HCT116 (cell line): ENCODE data around the gene GPR146. TPM values are rescaled to one million over a fixed set of nuclear protein-coding genes. Genes with fewer than 3 reads are reported as not detected.

ENCODE experiments used
- ATAC-seq: fragments of 200-7000 bp; cut with Tn5 transposase; 2 replicates; pipeline ENCODE4 v1.9.1; 2020; ENCODE audit warnings: mild to moderate bottlenecking, moderate library complexity
- BruUV-seq: library from RNA; stranded (reverse); fragments of 400-500 nt; replicated peaks from 2 replicates; lab custom pipeline; 2021; lab: Mats Ljungman, UMichigan
- CTCF ChIA-PET: fragments of 300-600 bp; sonication (Branson Sonifier 250); formaldehyde crosslinking; loops from one replicate; lab custom pipeline; 2021; ENCODE audit warnings: antibody characterized with exemption; lab: Charles Lee
- POLR2A ChIA-PET: fragments of 300-600, 350-600 bp; sonication (Branson Sonifier 250); formaldehyde crosslinking; loops from one replicate; lab custom pipeline; 2021; ENCODE audit warnings: antibody characterized with exemption; lab: Charles Lee
- RAD21 ChIA-PET, 2 experiments: fragments of 300-600 bp; sonication (Branson Sonifier 250); formaldehyde crosslinking; loops; one replicate each; lab custom pipeline; 2023; ENCODE audit warnings: low total read pairs in 2 of 2; ENCODE audit not compliant: uncharacterized antibody in 2 of 2, unreplicated experiment in 2 of 2, low non-redundant PET in 1 of 2; lab: Charles Lee
- DNase-seq: peaks from one replicate; pipeline ENCODE4 v3.0.0-alpha.2; 2010; ENCODE audit warnings: low read depth, low spot score
- H2AFZ ChIP-seq: fragments of 200-600 bp; shearing (Covaris generic), sonication (generic); 2 replicates; pipeline ENCODE4 v1.6.1; 2017; ENCODE audit warnings: low read depth, mixed run types, mixed read lengths, antibody characterized with exemption, low read length; ENCODE audit not compliant: poor library complexity, severe bottlenecking
- H3K27ac ChIP-seq: 2 replicates; pipeline ENCODE4 v1.5.1; 2012; ENCODE audit warnings: low read depth, low read length
- H3K27me3 ChIP-seq: fragments of 200-600 bp; sonication (generic); 2 replicates; pipeline ENCODE4 v1.6.1; 2016; ENCODE audit warnings: mixed run types, low read length, mixed read lengths; ENCODE audit not compliant: insufficient read depth
- H3K36me3 ChIP-seq, 2 experiments: fragments of 200-500 bp in 1 of 2; fragments of 200-600 bp in 1 of 2; sonication (Bioruptor generic) in 1 of 2; sonication (generic) in 1 of 2; 2 replicates each; pipeline versions ENCODE4 v1.5.1 to v1.6.1; 2014 to 2016; ENCODE audit warnings: low read length in 2 of 2, inconsistent platforms in 1 of 2, mixed read lengths in 1 of 2, mixed run types in 1 of 2; ENCODE audit not compliant: insufficient read depth in 2 of 2, control insufficient read depth in 1 of 2
- H3K4me1 ChIP-seq, 2 experiments: fragments of 200-600 bp in 1 of 2; sonication (generic) in 1 of 2; 2 replicates each; pipeline versions ENCODE4 v1.5.1 to v1.6.1; 2012 to 2017; ENCODE audit warnings: low read length in 2 of 2, inconsistent platforms in 1 of 2, mild to moderate bottlenecking in 1 of 2, mixed read lengths in 1 of 2, mixed run types in 1 of 2, moderate library complexity in 1 of 2; ENCODE audit not compliant: insufficient read depth in 2 of 2, control insufficient read depth in 1 of 2
- H3K4me2 ChIP-seq: fragments of 200-600 bp; sonication (generic); 2 replicates; pipeline ENCODE4 v1.6.1; 2017; ENCODE audit warnings: mixed run types, low read length, mixed read lengths
- H3K4me3 ChIP-seq, 2 experiments: fragments of 200-600 bp in 1 of 2; sonication (generic) in 1 of 2; replicated peaks in 1 of 2; 2 replicates each; pipeline ENCODE4 v1.5.1; 2011 to 2016; ENCODE audit warnings: low read length in 2 of 2, control low read depth in 1 of 2, low read depth in 1 of 2, mild to moderate bottlenecking in 1 of 2, mixed read lengths in 1 of 2, mixed run types in 1 of 2
- H3K79me2 ChIP-seq: fragments of 200-600 bp; sonication (generic); 2 replicates; pipeline ENCODE4 v1.6.1; 2017; ENCODE audit warnings: mild to moderate bottlenecking, mixed run types, low read length, moderate library complexity, mixed read lengths; ENCODE audit not compliant: insufficient read depth
- H3K9ac ChIP-seq: fragments of 200-600 bp; sonication (generic); 2 replicates; pipeline ENCODE4 v1.6.1; 2016; ENCODE audit warnings: low read length, mixed read lengths
- H3K9me2 ChIP-seq: fragments of 200-600 bp; sonication (generic), shearing (Covaris generic); 2 replicates; pipeline ENCODE4 v1.6.1; 2017; ENCODE audit warnings: mixed run types, mild to moderate bottlenecking, moderate library complexity; ENCODE audit not compliant: insufficient read depth
- H3K9me3 ChIP-seq, 2 experiments: fragments of 200-500 bp in 1 of 2; fragments of 200-600 bp in 1 of 2; sonication (Bioruptor generic) in 1 of 2; sonication (generic) in 1 of 2; 2 replicates each; pipeline ENCODE4 v1.6.1; 2014 to 2017; ENCODE audit warnings: low read length in 2 of 2, mixed read lengths in 2 of 2, inconsistent platforms in 1 of 2, low read depth in 1 of 2, mild to moderate bottlenecking in 1 of 2, mixed run types in 1 of 2, moderate library complexity in 1 of 2; ENCODE audit not compliant: control insufficient read depth in 1 of 2, insufficient read depth in 1 of 2
- H4K20me1 ChIP-seq: fragments of 200-600 bp; sonication (generic), shearing (Covaris generic); 2 replicates; pipeline ENCODE4 v1.6.1; 2017; ENCODE audit warnings: mixed run types, mild to moderate bottlenecking, moderate library complexity; ENCODE audit not compliant: insufficient read depth
- CEBPB ChIP-seq: IDR thresholded peaks from 2 replicates; pipeline ENCODE4 v1.6.1; 2012; ENCODE audit warnings: low read depth
- CTCF ChIP-seq, 3 experiments: fragments of 200-600 bp in 1 of 3; sonication (generic) in 1 of 3; IDR thresholded peaks in 2 of 3; conservative IDR thresholded peaks in 1 of 3; 2 replicates each; pipeline ENCODE4 v1.5.1; 2012 to 2017; ENCODE audit warnings: low read depth in 2 of 3, low read length in 2 of 3, antibody characterized with exemption in 1 of 3, borderline replicate concordance in 1 of 3, control low read depth in 1 of 3, mild to moderate bottlenecking in 1 of 3, mixed read lengths in 1 of 3, mixed run types in 1 of 3, moderate library complexity in 1 of 3; ENCODE audit not compliant: insufficient read depth in 1 of 3
- EGR1 ChIP-seq: IDR thresholded peaks from 2 replicates; pipeline ENCODE4 v1.6.1; 2012; ENCODE audit warnings: low read depth
- ELF1 ChIP-seq: IDR thresholded peaks from 2 replicates; pipeline ENCODE4 v1.6.1; 2012; ENCODE audit warnings: low read depth, borderline replicate concordance
- EZH2 ChIP-seq: fragments of 200-600 bp; sonication (generic); IDR thresholded peaks from 2 replicates; pipeline ENCODE4 v1.6.1; 2017; ENCODE audit warnings: antibody characterized with exemption, mixed run types
- EZH2phosphoT487 ChIP-seq: fragments of 200-600 bp; IDR thresholded peaks from 2 replicates; pipeline ENCODE4 v1.6.1; 2018; ENCODE audit warnings: antibody characterized with exemption, borderline replicate concordance
- MAX ChIP-seq: IDR thresholded peaks from 2 replicates; pipeline ENCODE4 v1.6.1; 2012
- POLR2A ChIP-seq: IDR thresholded peaks from 2 replicates; pipeline ENCODE4 v1.7.0; 2011; ENCODE audit warnings: borderline replicate concordance; ENCODE audit not compliant: insufficient read depth, insufficient read length; ENCODE audit errors: extremely low read depth
- POLR2AphosphoS5 ChIP-seq: IDR thresholded peaks from 2 replicates; pipeline ENCODE4 v1.6.1; 2011; ENCODE audit warnings: mild to moderate bottlenecking, low read depth, low read length, moderate library complexity
- ZNF274 ChIP-seq: fragments of 200-500 bp; sonication (Bioruptor generic); IDR thresholded peaks from 2 replicates; pipeline ENCODE4 v1.6.1; 2014; ENCODE audit warnings: mild to moderate bottlenecking, low read depth, low read length, inconsistent platforms
- intact Hi-C: fragments of 100-400 bp; cut with micrococcal nuclease; formaldehyde crosslinking; loops from 2 replicates; pipeline ENCODE4 v1.10.0; 2022
- total RNA-seq: library from RNA; stranded (reverse); gene quantifications from one replicate; pipeline ENCODE4 v1.2.1, GENCODE V29; 2021; ENCODE audit not compliant: unreplicated experiment
- TF ChIP-seq, protein P1 (sequence below): IDR thresholded peaks from 2 replicates; pipeline ENCODE4 v1.6.1; 2011; ENCODE audit warnings: mild to moderate bottlenecking, low read length, moderate library complexity; ENCODE audit not compliant: insufficient replicate concordance; ENCODE audit errors: extremely low read depth
- TF ChIP-seq, protein P2 (sequence below): IDR thresholded peaks from 2 replicates; pipeline ENCODE4 v1.6.1; 2012; ENCODE audit warnings: low read depth
- TF ChIP-seq, protein P3 (sequence below): IDR thresholded peaks from 2 replicates; pipeline ENCODE4 v1.6.1; 2012

The GPR146 gene
- total RNA-seq, 1 experiment from 2014 or later: 2.4 TPM

GRCh38 chr7:1008733-1009363 lies 35.5 kb upstream of the GPR146 start:
- no peak for DNase-seq
- ChIA-PET POLR2A (no interaction called here), CTCF (no interaction called here), RAD21 (no interaction called here)
- no peak overlapping the region for H3K4me3 ChIP-seq
- H3K9me3 ChIP-seq: no peaks in the 10 kb centered on the region
- no peak for TF ChIP-seq ELF1
- TF ChIP-seq ZNF274: no peak
- TF ChIP-seq, protein P1, sequence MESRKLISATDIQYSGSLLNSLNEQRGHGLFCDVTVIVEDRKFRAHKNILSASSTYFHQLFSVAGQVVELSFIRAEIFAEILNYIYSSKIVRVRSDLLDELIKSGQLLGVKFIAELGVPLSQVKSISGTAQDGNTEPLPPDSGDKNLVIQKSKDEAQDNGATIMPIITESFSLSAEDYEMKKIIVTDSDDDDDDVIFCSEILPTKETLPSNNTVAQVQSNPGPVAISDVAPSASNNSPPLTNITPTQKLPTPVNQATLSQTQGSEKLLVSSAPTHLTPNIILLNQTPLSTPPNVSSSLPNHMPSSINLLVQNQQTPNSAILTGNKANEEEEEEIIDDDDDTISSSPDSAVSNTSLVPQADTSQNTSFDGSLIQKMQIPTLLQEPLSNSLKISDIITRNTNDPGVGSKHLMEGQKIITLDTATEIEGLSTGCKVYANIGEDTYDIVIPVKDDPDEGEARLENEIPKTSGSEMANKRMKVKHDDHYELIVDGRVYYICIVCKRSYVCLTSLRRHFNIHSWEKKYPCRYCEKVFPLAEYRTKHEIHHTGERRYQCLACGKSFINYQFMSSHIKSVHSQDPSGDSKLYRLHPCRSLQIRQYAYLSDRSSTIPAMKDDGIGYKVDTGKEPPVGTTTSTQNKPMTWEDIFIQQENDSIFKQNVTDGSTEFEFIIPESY: no peak
- TF ChIP-seq CTCF (IDR thresholded peaks at IDR 0.05 in 2 of 3, conservative IDR thresholded peaks at IDR 0.05 in 1 of 3; ENCODE audit: borderline replicate concordance in 1 of 3, insufficient read depth in 1 of 3, low read depth in 2 of 3, low read length in 2 of 3): no peak
- TF ChIP-seq, protein P2, sequence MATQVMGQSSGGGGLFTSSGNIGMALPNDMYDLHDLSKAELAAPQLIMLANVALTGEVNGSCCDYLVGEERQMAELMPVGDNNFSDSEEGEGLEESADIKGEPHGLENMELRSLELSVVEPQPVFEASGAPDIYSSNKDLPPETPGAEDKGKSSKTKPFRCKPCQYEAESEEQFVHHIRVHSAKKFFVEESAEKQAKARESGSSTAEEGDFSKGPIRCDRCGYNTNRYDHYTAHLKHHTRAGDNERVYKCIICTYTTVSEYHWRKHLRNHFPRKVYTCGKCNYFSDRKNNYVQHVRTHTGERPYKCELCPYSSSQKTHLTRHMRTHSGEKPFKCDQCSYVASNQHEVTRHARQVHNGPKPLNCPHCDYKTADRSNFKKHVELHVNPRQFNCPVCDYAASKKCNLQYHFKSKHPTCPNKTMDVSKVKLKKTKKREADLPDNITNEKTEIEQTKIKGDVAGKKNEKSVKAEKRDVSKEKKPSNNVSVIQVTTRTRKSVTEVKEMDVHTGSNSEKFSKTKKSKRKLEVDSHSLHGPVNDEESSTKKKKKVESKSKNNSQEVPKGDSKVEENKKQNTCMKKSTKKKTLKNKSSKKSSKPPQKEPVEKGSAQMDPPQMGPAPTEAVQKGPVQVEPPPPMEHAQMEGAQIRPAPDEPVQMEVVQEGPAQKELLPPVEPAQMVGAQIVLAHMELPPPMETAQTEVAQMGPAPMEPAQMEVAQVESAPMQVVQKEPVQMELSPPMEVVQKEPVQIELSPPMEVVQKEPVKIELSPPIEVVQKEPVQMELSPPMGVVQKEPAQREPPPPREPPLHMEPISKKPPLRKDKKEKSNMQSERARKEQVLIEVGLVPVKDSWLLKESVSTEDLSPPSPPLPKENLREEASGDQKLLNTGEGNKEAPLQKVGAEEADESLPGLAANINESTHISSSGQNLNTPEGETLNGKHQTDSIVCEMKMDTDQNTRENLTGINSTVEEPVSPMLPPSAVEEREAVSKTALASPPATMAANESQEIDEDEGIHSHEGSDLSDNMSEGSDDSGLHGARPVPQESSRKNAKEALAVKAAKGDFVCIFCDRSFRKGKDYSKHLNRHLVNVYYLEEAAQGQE: no peak
- TF ChIP-seq POLR2A: no peak
- no peak for TF ChIP-seq EZH2phosphoT487
- no peak for TF ChIP-seq POLR2AphosphoS5
- no peak for TF ChIP-seq EGR1
- TF ChIP-seq EZH2: no peak
- no peak for TF ChIP-seq CEBPB
- TF ChIP-seq MAX: no peak
- TF ChIP-seq, protein P3, sequence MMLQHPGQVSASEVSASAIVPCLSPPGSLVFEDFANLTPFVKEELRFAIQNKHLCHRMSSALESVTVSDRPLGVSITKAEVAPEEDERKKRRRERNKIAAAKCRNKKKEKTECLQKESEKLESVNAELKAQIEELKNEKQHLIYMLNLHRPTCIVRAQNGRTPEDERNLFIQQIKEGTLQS: no peak
- no peaks in the 10 kb centered on the region for H3K4me1 ChIP-seq
- H3K27ac ChIP-seq: no peak overlapping the region; the same call in 1 of the 2 replicates
- H3K79me2 ChIP-seq: no peaks in the 10 kb centered on the region
- ATAC-seq: no peak
- H3K9ac ChIP-seq: no peak overlapping the region
- no TSS peak for BruUV-seq
- H3K9me2 ChIP-seq: no peaks in the 10 kb centered on the region
- no peaks in the 10 kb centered on the region for H3K36me3 ChIP-seq
- no peaks in the 10 kb centered on the region for H4K20me1 ChIP-seq
- H3K27me3 ChIP-seq: no peaks in the 10 kb centered on the region
- intact Hi-C loops: no loop called here
- no peak overlapping the region for H3K4me2 ChIP-seq
- no peak overlapping the region for H2AFZ ChIP-seq
